SK-N-SH (cell line): ENCODE measurements around the gene RBM12. TPM values are rescaled to one million over a fixed set of nuclear protein-coding genes. Genes with fewer than 3 reads are reported as not detected.

Experiments
- CTCF ChIA-PET: fragments of 300-600, 350-600 bp; formaldehyde crosslinking; extraction: SDS; loops from one replicate; lab custom pipeline; 2021; lab: Yijun Ruan, JAX
- POLR2A ChIA-PET: fragments of 350-600 bp; sonication (Branson Sonifier 250); formaldehyde crosslinking; extraction: SDS; loops from one replicate; lab custom pipeline; 2020; ENCODE audit warnings: antibody characterized with exemption, inconsistent platforms; lab: Yijun Ruan, JAX
- DNase-seq: peaks from one replicate; pipeline ENCODE4 v3.0.0; 2012
- H2AFZ ChIP-seq: fragments of 200-600 bp; sonication (generic); 2 replicates; pipeline ENCODE4 v1.8.1; 2016; ENCODE audit warnings: antibody characterized with exemption, mild to moderate bottlenecking, low read depth
- H3F3A ChIP-seq: fragments of 200-600 bp; sonication (generic); replicated peaks from 2 replicates; pipeline ENCODE3; 2016; ENCODE audit warnings: antibody characterized with exemption, mild to moderate bottlenecking; ENCODE audit not compliant: insufficient read depth
- H3K27ac ChIP-seq, 2 experiments: fragments of 200-500 bp in 1 of 2; fragments of 200-600 bp in 1 of 2; sonication (Bioruptor generic) in 1 of 2; sonication (generic), shearing (Covaris generic) in 1 of 2; 2 replicates each; pipeline versions ENCODE4 v1.5.1 to v1.6.1; 2014 to 2016; ENCODE audit warnings: low read depth in 2 of 2, inconsistent platforms in 1 of 2, low read length in 1 of 2, mild to moderate bottlenecking in 1 of 2, mixed read lengths in 1 of 2
- H3K27me3 ChIP-seq: fragments of 200-600 bp; sonication (generic), shearing (Covaris generic); 2 replicates; pipeline ENCODE4 v1.6.1; 2016; ENCODE audit warnings: mixed run types; ENCODE audit not compliant: insufficient read depth
- H3K36me3 ChIP-seq, 2 experiments: fragments of 200-500 bp in 1 of 2; fragments of 200-600 bp in 1 of 2; sonication (Bioruptor generic) in 1 of 2; sonication (generic) in 1 of 2; replicated peaks in 1 of 2; 2 replicates each; pipeline versions ENCODE3 to v1.5.1; 2014 to 2016; ENCODE audit warnings: low read length in 1 of 2, mild to moderate bottlenecking in 1 of 2; ENCODE audit not compliant: insufficient read depth in 2 of 2, control insufficient read depth in 1 of 2
- H3K4me1 ChIP-seq, 2 experiments: fragments of 200-500 bp in 1 of 2; fragments of 200-600 bp in 1 of 2; sonication (Bioruptor generic) in 1 of 2; sonication (generic), shearing (Covaris generic) in 1 of 2; 2 replicates each; pipeline versions ENCODE4 v1.5.1 to v1.6.1; 2014 to 2016; ENCODE audit warnings: low read depth in 1 of 2, low read length in 1 of 2, mixed run types in 1 of 2; ENCODE audit not compliant: insufficient read depth in 2 of 2, control insufficient read depth in 1 of 2
- H3K4me2 ChIP-seq: fragments of 200-600 bp; sonication (generic), shearing (Covaris generic); 2 replicates; pipeline ENCODE4 v1.6.1; 2017; ENCODE audit warnings: mixed run types
- H3K4me3 ChIP-seq, 2 experiments: fragments of 200-500 bp in 1 of 2; fragments of 200-600 bp in 1 of 2; sonication (Bioruptor generic) in 1 of 2; sonication (generic), shearing (Covaris generic) in 1 of 2; 2 replicates each; pipeline versions ENCODE4 v1.5.1 to v1.8.1; 2014 to 2016; ENCODE audit warnings: low read depth in 2 of 2, inconsistent platforms in 1 of 2, low read length in 1 of 2, mild to moderate bottlenecking in 1 of 2, mixed read lengths in 1 of 2, moderate library complexity in 1 of 2
- H3K79me2 ChIP-seq: fragments of 200-600 bp; sonication (generic); 2 replicates; pipeline ENCODE4 v1.8.1; 2017; ENCODE audit warnings: mild to moderate bottlenecking; ENCODE audit not compliant: insufficient read depth
- H3K9ac ChIP-seq: fragments of 200-600 bp; sonication (generic); 2 replicates; pipeline ENCODE4 v1.6.1; 2017; ENCODE audit warnings: mixed run types
- H3K9me2 ChIP-seq: fragments of 200-600 bp; sonication (generic); 2 replicates; pipeline ENCODE4 v1.6.1; 2017; ENCODE audit warnings: mixed run types
- H3K9me3 ChIP-seq: fragments of 200-600 bp; sonication (generic); 2 replicates; pipeline ENCODE4 v1.6.1; 2017; ENCODE audit warnings: mixed run types, mild to moderate bottlenecking, moderate library complexity
- H4K20me1 ChIP-seq: fragments of 200-600 bp; sonication (generic); 2 replicates; pipeline ENCODE4 v1.6.1; 2017; ENCODE audit warnings: mild to moderate bottlenecking, mixed run types; ENCODE audit not compliant: insufficient read depth
- CTCF ChIP-seq: fragments of 200-600 bp; sonication (generic); IDR thresholded peaks from 2 replicates; pipeline ENCODE4 v1.6.1; 2017; ENCODE audit warnings: antibody characterized with exemption, mild to moderate bottlenecking, moderate library complexity
- EP300 ChIP-seq, 2 experiments: IDR thresholded peaks; 2 replicates each; pipeline versions ENCODE4 v1.4.0 to v1.6.1; 2012; ENCODE audit warnings: borderline replicate concordance in 1 of 2, low read depth in 1 of 2, low read length in 1 of 2
- FOSL2 ChIP-seq: IDR thresholded peaks from 2 replicates; pipeline ENCODE4 v1.4.0; 2012; ENCODE audit warnings: low read depth, mild to moderate bottlenecking, moderate library complexity, borderline replicate concordance
- FOXJ3 ChIP-seq: sonication (generic); formaldehyde crosslinking; IDR thresholded peaks from 2 replicates; pipeline ENCODE4 v1.5.1; 2020; ENCODE audit warnings: mild to moderate bottlenecking, missing genetic modification reagents
- GABPA ChIP-seq: IDR thresholded peaks from 2 replicates; pipeline ENCODE4 v1.4.0; 2012; ENCODE audit warnings: low read depth, mild to moderate bottlenecking
- GATA2 ChIP-seq: sonication (generic); formaldehyde crosslinking; IDR thresholded peaks from 2 replicates; pipeline ENCODE4 v1.5.0; 2020; ENCODE audit warnings: mild to moderate bottlenecking, missing genetic modification reagents
- IRF3 ChIP-seq: fragments of 150-350 bp; IDR thresholded peaks from 2 replicates; pipeline ENCODE4 v1.6.1; 2016; ENCODE audit warnings: mild to moderate bottlenecking, low read depth, low read length
- MAX ChIP-seq: IDR thresholded peaks from 2 replicates; pipeline ENCODE4 v1.4.0; 2012; ENCODE audit warnings: low read depth
- MEF2A ChIP-seq: IDR thresholded peaks from 2 replicates; pipeline ENCODE4 v1.4.0; 2012; ENCODE audit warnings: low read depth, borderline replicate concordance
- NFIC ChIP-seq: IDR thresholded peaks from 2 replicates; pipeline ENCODE4 v1.4.0; 2012; ENCODE audit warnings: borderline replicate concordance
- NRF1 ChIP-seq: IDR thresholded peaks from 2 replicates; pipeline ENCODE4 v1.6.1; 2012; ENCODE audit warnings: low read depth, mild to moderate bottlenecking, low read length
- PBX3 ChIP-seq: IDR thresholded peaks from 2 replicates; pipeline ENCODE4; 2012
- REST ChIP-seq: IDR thresholded peaks from 2 replicates; pipeline ENCODE4 v1.6.1; 2012; ENCODE audit warnings: mild to moderate bottlenecking, low read depth, low read length, moderate library complexity
- SIN3A ChIP-seq: IDR thresholded peaks from 2 replicates; pipeline ENCODE4 v1.6.1; 2012; ENCODE audit warnings: low read depth, mild to moderate bottlenecking, low read length, moderate library complexity, borderline replicate concordance
- TAF1 ChIP-seq: IDR thresholded peaks from 2 replicates; pipeline ENCODE4 v1.6.1; 2012; ENCODE audit warnings: low read depth, mild to moderate bottlenecking, low read length, moderate library complexity, borderline replicate concordance
- USF2 ChIP-seq: fragments of 150-350 bp; IDR thresholded peaks from 2 replicates; pipeline ENCODE4 v1.6.1; 2017; ENCODE audit warnings: antibody characterized with exemption, low read length, low read depth, borderline replicate concordance
- YY1 ChIP-seq: IDR thresholded peaks from 2 replicates; pipeline ENCODE4 v1.4.0; 2012; ENCODE audit warnings: low read depth, mild to moderate bottlenecking
- WGBS: methylation state at CpG from one replicate; pipeline ENCODE4 v1.1.6; 2017; ENCODE audit warnings: low lambda C conversion rate; 5-methylcytosine and 5-hydroxymethylcytosine counted together
- polyA plus RNA-seq, 3 experiments: library from polyadenylated mRNA; depleted of rRNA; stranded (reverse); fragments of >200 nt; gene quantifications; 2 replicates each; pipeline ENCODE4 v1.2.3, GENCODE V29; 2012

RBM12 gene
- polyA plus RNA-seq, 1 of the 3 experiments (the other 2 are of a cell fraction) = 41.9 TPM

GRCh38 chr20:35635652-35636051 is 29.0 kb downstream of the RBM12 start (continued):
- TF ChIP-seq CTCF (no peak), MAX (no peak), MEF2A (no peak), GABPA (no peak), GATA2 (CRISPR knock-in tag) (no peak)

- 93% methylated on average over 5 of the region's 13 CpGs for WGBS
- peaks cover 52% of the 10 kb centered on the region for H3K79me2 ChIP-seq
- TF ChIP-seq MEF2A (no peak), SIN3A (no peak), FOXJ3 (CRISPR knock-in tag) (no peak), FOSL2 (no peak), EP300 (IDR thresholded peaks at IDR 0.05; ENCODE audit: borderline replicate concordance in 1 of 2, low read depth in 1 of 2, low read length in 1 of 2) (no peak), CTCF (no peak), NFIC (no peak), YY1 (no peak), PBX3 (no peak), REST (no peak), NRF1 (no peak), MAX (no peak), TAF1 (no peak), IRF3 (no peak), USF2 (no peak)
These were observed 32.1 kb downstream of the RBM12 start for GRCh38 chr20:35632539-35633115.

More at GRCh38 chr20:35632539-35633115, 32.1 kb downstream of the RBM12 start:
- H3K4me3 ChIP-seq = no peak overlapping the region
- H3K4me2 ChIP-seq = no peak overlapping the region
- H3F3A ChIP-seq = peaks cover 10% of the 10 kb centered on the region
- H3K9me3 ChIP-seq = no peaks in the 10 kb centered on the region
- H3K9me2 ChIP-seq = no peaks in the 10 kb centered on the region
- ChIA-PET POLR2A (interaction anchor here (0.6 kb wide), 1 partner anchor 25 kb away, joined by 3 read pairs; no protein-coding TSS in a partner anchor), CTCF (interaction anchor here (5.2 kb wide), 1 partner anchor 13 kb away, joined by 42 read pairs; no protein-coding TSS in a partner anchor)
- H3K9ac ChIP-seq = no peak overlapping the region
- H2AFZ ChIP-seq = no peak overlapping the region
- no peaks in the 10 kb centered on the region for H3K4me1 ChIP-seq
- peaks cover 17 to 37% of the 10 kb centered on the region in 2 experiments for H3K36me3 ChIP-seq
- no peaks in the 10 kb centered on the region for H3K27me3 ChIP-seq
- no peak for DNase-seq
- peaks cover 49% of the 10 kb centered on the region for H4K20me1 ChIP-seq
- H3K27ac ChIP-seq = no peak overlapping the region
